ENCODE results near the gene MADD.

DNA sequence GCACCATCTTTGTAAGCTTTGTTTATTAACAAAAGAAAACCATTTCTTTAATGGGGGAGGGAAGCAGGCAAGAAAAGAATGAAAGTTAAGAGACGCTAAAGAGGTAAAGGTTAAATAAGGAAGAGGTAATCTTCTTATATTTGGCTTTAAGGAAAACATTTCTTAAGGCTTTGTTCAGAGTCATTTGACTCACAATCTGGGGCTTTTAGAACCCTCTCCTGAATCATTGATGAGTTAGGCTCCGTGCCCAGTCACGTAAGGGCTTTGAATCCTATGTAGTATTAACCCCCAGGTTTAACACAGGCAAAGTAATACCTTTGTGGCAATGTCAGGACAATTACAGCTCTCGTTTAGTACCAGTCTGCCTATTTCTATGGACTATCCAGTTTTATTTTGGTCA, 26.1 kb downstream of the MADD start:
- TF ChIP-seq POLR2A (IDR thresholded peaks at IDR 0.05), result no peak
- no peak for TF ChIP-seq CTCF (IDR thresholded peaks at IDR 0.05)

Data from heart left ventricle (tissue), 13 donors.